HL-60/S4 (cell line): ENCODE measurements around the gene MARCHF9.

Experiments used
- in situ Hi-C: fragments of 300-500 bp; cut with MboI; formaldehyde crosslinking; loops from 2 replicates; pipeline ENCODE4 v1.14.3; 2022; ENCODE audit warnings: low sequenced_read_pairs

Gene MARCHF9

DNA sequence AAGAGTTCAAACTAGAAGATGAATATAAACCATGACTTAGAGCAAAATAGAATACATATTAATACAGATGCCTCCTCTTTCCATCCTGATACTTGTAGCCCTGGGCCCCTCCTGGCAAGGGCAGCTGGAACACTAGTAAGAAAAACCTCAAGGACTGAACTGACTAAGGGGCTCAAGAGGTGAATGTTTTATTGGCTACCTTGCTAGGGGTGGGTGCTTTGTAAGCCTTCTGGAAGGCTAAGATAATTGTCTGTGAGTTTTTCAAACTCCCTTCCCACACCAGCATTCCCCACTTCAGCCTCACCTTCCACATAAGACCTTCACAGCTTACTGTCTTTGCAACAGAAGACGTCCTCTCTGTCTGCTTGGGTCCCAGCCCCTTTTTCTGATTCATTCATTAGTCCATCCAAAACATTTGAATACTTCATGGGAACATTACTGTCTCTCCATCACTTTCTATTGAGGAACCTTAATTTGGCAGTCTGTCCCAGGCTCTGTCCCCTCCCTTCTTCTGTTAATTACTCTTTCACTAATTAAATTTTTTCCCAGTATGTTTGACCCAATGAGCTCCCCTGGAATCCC, 1.1 kb upstream of the MARCHF9 start:
- in situ Hi-C loops: no loop called here

DNA sequence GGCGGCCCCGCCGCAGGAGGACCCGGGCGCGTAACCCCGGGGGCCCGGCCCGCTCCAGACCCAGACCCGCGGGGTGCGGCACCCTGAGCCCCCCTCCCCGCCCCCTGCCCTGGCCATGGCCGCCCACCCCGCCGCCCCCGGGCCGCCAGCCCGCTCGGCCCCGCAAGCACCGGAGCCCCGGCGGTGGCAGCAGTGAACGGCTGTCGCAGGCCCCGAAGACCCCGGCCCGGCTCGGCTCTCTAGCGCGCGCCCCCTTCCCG, 221 bp downstream of the MARCHF9 start:
- in situ Hi-C loops: no loop called here

DNA sequence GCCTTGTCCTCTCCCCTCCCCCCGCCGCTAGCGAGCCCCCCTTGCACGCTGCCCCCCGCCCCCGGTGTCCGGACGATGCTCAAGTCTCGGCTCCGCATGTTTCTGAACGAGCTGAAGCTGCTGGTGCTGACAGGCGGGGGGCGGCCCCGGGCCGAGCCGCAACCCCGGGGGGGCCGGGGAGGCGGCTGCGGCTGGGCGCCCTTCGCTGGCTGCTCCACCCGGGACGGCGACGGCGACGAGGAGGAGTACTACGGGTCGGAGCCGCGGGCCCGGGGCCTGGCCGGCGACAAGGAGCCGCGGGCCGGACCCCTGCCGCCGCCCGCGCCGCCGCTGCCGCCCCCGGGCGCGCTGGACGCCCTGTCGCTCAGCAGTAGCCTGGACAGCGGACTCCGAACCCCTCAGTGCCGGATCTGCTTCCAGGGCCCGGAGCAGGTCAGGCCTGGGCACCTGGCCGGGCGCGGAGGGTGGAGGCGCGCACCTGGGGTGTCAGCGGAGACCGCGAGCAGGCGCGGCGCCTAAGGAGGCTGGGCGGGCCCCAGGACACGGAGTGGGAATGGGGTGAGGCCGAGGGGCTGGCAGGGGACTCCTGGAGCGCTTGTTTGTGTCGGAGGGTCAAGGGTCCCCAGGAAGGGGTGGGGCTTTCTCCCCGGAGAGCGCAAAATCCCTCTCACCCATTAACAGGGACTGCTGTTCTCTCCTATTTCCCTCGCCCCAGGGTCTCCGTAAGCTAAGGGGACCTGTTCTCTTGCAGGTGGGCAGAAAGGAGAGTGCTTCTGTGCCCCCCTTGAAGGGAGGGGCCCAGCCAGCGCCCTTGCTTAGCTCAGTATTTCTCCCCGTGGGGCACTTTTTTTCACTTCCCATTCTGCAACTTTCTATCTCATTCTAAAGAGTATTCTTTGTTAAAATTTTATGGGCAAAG, 810 bp downstream of the MARCHF9 start:
- in situ Hi-C loops: no loop called here

DNA sequence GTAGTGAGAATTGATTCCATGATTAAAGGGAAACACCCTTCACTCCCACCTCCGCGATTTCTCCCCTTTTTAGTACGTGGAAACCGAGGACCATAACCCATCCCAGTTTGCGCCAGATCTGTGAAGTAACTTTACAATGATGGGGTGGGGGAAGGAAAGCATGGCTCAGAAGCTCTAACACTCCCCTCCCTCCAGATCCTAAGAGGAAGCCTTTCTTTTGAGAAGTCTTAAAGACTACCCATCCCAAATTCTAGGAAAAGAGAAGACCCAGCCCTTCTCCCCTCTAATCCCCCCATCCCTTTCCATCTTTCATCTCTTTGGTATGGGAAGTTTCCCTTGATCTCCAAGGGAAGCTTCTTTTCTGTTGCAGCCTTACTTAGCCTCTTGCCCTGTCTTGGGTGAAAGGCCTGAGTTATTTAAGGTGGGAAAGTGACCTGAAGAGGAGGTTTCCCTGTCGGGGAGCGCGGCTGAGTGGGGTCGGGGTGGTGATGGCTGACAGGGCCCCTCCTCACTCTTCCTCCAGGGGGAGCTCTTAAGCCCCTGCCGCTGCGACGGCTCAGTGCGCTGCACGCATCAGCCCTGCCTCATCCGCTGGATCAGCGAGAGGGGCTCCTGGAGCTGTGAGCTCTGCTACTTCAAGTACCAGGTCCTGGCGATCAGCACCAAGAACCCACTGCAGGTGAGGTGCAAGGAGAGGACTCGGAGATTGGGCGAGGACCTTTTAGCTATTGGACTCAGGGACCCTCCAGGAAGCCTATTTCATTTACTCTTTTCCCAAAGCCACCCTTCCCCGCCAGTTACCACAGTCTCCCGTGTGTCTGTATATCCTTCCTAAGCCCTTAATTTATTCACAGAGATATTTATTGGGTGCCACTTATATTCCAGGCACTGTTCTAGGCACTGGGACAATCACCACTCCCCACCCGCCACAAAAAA, 1.8 kb downstream of the MARCHF9 start:
- in situ Hi-C loops: no loop called here

DNA sequence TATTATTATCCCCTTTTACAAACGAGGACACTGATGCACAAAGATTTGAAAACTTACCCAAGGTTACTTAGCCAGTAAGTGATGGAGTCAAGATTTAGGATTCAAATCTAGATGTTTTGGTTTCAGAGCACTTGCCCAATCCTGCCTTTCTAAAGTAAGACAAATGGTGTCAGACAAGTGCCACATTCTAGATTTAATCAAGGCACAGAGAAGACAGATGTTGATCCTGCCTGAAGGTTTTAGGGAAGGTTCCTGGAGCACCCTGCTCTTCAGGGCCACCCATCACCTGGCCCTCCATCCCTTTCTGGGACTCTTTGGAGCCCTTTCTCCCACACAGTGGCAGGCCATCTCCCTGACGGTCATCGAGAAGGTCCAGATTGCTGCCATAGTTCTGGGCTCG, 2.9 kb downstream of the MARCHF9 start:
- in situ Hi-C loops: no loop called here

DNA sequence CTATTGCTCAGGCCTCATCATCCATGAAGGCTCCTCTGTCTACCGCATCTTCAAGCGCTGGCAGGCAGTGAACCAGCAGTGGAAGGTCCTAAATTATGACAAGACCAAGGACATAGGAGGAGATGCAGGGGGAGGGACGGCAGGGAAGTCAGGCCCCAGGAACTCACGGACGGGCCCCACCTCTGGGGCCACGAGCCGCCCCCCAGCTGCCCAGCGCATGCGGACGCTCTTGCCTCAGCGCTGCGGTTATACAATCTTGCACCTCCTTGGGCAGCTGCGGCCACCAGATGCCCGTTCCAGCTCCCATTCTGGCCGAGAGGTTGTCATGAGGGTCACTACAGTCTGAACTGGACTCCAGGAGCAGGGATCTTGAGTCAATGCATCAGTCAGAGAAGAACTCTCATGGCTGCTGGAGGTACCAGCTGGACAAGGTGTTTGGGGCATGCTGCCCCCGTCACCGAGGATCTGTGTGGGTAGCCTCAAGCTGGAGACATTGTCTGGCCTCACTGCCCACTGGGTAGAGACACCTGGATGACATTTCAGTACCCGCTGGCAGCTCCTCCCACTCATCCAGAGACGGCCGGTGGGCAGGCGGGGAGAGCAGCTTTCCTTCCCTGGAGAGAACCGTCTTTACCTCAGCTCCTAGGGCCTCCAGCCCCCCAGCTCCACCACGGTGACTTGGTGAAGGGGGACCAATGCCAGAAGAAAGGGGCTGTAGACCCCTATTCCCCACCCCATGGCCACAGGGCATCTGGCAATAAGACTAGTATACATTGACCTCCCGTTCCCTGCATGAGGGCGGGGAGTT, 3.9 kb downstream of the MARCHF9 start:
- in situ Hi-C loops: no loop called here

DNA sequence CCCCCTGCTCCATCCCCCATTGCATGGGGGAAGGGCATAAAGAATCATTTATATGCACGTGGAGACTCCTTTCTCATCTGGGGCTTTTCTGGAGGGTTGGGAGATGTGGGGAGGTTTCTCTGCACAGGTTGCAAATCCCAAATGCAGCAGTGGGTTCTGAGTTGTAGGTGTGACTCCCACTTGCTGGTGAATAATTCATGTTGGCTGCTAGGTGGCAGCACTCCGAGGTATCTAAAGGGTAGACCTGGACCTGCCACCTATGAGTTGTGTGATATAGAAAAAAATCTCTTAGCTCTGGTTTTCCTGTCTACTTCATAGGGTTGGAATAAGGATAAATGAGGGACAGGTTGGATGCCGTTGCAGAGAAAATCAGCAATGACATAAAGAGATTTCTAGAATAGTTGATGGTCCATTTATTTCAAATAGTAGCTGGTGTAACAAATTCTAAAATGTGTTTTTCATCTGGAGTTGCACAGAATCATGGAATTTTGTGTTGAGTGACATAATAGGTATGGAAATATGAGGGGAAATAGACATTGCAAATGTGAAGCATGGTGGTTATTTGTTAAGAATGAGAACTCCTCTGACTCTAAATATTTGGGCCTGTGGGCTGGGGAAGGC, 4.6 kb downstream of the MARCHF9 start:
- in situ Hi-C loops: no loop called here

DNA sequence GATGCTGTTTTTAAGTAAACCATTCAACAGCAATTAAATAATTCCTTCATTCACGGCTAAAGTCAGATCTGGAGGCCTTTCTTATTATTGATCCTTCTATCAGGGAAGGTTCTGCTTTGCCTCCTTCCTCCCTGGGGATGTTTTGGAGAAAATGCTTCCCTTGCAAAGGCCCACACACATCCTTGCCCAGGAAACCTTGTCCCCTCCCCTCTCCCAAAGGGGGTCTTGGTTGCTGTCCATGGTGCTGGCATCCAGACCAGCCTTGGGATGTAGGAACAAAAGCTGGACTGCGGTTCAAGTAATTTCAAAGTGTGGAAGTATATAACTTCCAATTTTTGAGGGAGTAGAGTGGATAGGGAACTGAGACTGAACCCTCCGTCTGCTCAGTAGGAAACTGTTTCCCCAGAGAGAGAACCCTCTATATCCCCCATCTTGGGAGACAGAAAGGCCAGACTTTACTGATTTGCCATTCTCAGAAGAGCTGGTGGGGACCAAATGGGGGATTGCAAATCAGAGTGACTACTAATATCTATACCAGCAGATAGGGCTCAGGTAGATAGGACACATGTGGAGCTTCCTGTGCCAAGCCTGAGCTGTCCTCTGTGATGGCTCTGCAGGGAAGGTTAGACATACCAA, 5.6 kb downstream of the MARCHF9 start:
- in situ Hi-C loops: no loop called here

DNA sequence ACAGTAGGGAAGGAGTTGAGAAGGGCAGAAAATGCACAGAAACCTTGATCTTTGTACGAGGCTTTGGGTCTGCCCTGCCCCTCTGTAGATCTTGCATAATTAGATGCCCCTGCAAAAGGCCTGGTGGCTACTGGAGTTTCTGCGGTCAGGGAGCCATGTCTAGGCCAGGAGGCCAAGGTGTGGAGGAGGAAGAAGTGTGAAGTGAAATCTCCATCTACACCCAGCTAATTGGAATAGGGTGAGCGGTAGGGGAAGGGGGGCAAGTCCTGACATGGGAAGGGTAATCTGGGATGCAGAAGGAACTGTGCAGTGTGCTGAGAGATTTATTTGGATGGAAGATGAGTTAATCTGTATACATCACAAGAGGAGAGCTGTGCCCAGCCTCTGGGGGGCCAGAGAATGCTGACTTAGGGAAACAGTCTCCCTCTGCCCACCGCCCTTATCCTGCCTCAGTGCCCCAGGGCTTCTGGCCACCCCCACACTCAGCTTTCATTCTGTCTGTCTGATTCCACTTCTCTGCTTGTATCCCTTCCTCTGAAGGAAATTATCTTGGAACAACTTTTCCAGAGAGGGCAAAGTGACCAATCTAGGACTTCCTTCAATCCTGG, 6.6 kb downstream of the MARCHF9 start:
- in situ Hi-C loops: no loop called here

DNA sequence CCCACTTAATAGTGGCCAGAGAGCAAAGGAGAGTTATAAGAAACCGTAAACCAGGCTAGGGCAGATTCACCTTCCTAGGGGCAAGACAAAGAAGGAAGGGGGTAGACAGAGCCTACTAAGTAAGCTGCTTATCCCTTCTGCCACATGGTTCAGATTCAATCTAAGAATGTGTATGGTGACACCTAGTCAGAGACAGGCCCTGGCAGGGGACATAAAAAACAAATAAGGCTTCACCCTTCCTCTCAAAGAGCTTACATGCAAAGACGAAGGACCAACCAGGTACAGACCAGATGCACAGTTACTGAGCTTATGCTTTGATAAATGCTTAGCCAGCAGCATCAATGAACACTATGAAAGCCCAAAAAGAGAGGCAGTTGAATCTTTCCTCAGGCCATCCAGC, 7.6 kb downstream of the MARCHF9 start:
- in situ Hi-C loops: no loop called here

DNA sequence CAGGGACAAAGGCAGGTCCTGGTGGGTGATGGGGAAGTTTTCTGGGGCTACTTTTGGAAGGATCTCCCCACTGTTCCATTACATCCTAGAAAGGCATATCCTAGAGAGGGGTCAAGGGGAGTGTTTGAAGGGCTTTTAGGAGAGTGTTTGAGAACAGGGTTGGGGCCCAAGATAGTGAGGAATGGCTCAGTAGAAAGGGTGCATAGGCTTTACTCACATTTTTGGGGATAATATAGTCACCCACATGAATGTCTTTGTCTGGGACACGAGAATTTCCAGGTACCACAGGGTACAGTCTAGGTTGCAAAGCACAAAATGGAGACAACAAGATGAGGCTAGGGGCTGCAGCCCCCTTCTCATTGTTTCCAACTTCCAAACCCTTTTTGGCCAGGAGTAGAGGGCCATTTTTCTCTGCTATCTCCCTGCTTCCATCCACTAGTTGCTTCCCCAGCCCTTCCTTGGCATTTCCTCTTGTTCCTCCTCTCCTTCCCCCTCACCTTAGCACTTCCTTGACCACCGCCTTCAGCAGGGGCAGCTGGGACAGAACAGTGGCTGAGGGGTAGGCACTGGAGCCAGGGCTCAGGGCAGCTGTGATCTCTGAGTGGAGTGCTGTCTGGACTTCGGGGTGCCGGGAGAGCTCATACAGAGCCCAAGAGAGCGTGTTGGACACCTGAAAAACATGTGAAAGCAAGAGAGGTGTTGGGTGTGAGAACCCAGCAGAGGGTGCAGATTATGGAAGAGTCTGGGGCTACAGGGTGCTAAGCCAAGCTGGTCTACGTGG, 9.2 kb downstream of the MARCHF9 start:
- in situ Hi-C loops: no loop called here

DNA sequence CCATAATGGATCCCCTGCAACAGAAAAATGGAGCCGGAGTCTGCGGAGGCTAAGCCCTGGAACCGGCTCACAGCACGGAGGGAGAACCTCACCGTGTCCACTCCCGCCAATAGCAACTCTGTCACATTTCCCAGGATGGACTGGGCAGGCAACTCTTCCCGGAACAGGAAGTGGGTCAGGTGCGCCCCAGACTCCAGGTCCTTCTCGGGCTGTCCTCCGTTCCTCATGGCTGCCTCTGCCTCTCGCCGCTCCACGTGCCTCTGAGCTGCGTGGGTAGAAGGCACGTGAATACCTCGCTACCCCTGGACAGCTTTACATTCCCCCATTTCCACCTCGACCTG, 9.7 kb downstream of the MARCHF9 start:
- in situ Hi-C loops: no loop called here

DNA sequence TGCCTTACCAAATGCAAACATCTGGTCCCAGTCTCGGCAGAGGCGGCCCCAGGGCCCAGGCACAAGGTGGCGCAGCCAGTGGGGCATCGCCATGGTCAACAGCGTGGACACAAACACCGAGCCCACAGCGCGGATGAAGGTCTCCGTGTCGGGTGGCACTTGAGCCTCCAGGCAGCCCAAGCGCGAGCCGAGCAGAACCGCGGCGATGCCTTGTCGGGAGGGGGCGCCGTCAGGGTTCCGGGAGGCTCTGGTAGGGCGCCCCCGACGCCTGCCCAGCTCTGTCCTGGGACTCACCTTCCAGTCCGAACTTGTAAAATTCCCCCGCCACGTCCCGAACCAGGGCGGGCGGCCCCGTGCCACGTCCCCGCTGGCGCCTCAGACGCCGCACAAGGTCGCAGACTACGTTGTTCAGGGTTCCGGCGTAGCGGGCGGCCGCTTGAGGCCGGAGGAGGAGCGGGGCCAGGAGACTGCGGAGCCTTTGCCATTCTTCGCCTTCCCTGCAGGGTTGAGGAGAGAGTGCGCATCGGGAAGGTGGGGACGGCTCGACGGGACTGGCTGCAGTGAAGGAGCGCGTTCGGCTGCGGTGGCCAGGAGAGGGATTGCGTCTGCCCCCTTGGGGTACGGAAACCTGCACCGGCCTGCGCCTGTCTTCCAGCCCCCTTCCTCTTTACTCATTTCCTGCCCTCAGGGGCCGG, 10.2 kb downstream of the MARCHF9 start:
- in situ Hi-C loops: no loop called here

DNA sequence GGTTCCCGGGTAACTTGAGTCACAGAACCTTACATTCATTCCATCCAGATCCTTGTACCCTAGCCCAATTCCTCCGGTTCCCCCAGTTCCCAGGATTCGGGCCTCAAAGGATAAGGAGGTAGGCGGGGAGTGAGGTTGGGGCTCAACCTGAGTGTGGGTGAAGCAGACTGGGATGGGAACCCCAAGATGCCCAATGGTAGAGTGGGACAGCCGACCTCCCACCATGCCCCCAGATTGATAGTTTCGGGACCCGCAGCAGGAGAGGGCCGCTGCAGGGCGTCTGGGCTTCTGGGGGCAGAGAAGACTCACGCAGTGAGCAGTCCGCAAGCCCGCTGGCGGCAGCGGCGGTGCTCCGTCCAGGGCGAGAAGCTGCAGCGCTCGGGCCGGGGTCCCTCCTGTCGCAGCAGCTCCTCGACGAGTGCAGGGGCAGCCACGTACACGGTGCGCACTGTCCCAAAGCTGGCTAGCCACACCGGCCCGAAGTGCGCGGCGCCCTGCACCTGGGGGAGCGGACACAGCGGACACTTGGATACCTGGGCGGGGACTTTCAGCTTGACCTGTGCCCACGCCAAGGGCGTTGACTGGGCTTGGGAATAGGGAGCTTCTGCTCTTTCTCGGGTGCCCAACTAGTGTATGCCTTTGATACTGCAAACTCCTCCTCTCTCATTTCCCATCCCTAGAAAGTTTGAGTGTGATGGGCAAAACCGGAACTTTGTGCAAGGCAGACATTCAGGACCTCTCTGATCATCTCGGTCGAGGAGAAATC, 11.0 kb downstream of the MARCHF9 start:
- in situ Hi-C loops: no loop called here

DNA sequence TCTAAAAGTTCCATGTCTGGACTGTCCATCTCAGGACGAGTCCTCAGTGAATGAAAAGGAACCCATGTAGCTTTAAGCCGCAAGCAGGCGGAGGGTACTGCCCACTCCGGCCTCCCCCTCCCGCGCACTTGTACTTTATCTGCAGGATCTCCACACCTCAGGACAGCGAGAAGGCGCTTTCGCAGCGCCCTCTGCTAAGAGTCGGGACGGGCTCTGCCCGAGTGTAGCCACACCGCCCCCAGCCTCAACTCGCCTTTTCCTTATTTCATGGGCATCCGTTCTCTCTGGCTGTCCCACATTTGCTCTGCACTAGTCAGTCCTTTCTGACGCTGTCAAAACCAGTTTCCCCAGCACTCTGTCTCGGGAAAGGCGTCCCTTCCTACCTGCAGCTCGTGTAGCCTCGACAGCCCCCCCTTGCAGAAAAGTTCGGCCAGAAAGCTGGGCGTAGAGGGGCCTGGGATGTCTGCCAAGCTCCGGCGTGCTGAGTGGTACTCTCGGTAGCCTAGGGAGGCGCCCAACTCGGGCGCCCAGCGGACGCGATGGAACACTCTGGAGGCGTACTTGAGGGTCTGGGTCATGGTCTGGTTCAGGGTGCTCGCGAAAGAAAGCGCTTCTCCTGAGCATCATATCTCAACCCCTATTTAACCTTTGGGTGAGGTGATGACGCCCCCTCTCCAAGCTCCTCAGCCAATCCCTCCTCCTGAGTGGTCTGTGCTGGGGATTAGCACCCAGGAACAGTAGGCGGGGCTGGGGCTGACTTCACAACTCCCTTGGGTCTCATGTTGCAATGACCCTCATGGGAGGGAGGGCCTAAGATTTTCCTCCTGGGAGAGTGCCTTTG, 11.8 kb downstream of the MARCHF9 start, which contains the start of gene CYP27B1:
Gene CYP27B1 (minus strand): TSS at position 615 of the 841 bp plus-strand sequence. CDS start 37 bp downstream, at position 578.
- in situ Hi-C loops: no loop called here

DNA sequence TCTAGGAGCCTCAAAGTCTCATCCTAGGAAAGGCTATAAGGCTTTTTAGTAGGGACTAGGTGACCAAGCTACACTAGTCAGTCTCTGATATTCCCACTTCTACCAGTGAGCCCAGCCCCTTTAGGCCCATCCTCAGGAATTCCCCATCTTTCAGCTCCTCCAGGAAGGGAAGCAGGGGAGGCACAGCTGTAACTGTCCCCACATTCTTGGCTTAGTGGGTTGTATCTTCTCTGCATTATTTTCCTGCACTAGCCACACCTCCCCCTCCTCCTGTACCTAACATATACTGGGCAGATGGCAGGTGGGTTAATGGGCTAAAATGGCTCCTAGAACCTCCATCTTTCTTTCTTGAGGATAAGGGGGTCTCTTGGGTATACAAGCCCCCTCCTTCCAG, 12.4 kb downstream of the MARCHF9 start:
- in situ Hi-C loops: no loop called here

DNA sequence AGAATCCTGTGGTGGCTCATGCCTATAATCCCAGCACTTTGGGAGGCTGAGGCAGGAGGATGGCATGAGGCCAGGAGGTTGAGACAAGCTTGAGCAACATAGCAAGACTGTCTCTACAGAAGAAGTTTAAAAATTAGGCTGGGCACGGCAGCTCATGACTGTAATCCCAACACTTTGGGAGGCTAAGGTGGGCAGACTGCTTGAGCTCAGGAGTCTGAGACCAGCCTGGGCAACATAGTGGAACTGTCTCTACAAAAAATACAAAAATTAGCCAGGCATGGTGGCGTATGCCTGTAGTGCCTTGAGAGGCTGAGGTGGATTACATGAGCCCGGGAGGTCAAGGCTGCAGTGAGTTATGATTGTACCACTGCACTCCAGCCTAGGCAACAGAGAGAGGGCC, 13.0 kb downstream of the MARCHF9 start:
- in situ Hi-C loops: no loop called here
